ENCODE measurements around the gene ZNF518B.

GRCh38 chr4:10456260-10456594 is 999 bp downstream of the ZNF518B start:
- TF ChIP-seq, protein P1, sequence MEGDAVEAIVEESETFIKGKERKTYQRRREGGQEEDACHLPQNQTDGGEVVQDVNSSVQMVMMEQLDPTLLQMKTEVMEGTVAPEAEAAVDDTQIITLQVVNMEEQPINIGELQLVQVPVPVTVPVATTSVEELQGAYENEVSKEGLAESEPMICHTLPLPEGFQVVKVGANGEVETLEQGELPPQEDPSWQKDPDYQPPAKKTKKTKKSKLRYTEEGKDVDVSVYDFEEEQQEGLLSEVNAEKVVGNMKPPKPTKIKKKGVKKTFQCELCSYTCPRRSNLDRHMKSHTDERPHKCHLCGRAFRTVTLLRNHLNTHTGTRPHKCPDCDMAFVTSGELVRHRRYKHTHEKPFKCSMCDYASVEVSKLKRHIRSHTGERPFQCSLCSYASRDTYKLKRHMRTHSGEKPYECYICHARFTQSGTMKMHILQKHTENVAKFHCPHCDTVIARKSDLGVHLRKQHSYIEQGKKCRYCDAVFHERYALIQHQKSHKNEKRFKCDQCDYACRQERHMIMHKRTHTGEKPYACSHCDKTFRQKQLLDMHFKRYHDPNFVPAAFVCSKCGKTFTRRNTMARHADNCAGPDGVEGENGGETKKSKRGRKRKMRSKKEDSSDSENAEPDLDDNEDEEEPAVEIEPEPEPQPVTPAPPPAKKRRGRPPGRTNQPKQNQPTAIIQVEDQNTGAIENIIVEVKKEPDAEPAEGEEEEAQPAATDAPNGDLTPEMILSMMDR (IDR thresholded peaks at IDR 0.05), result no peak
- no peak for TF ChIP-seq POLR2A (IDR thresholded peaks at IDR 0.05)

All from esophagus squamous epithelium (tissue), 4 donors.